Activated T-cell treated with anti-CD3 and anti-CD28 coated beads, Interleukin-2, amount 50 U/mL, for 48 hours (primary cell): ENCODE measurements around the gene LIAS.
"Not testable (repeated sequence)": the region's sequence is repeated elsewhere in the genome, so short reads cannot be mapped to it uniquely, and the experiment has no call there.

Experiments
- DNase-seq, 2 experiments: peaks; one replicate each; pipeline ENCODE4 v3.0.0-alpha.2; 2020

The LIAS gene

GRCh38 chr4:39453738-39454137 lies 5.1 kb upstream of the LIAS start:
- DNase-seq = no peak

GRCh38 chr4:39455486-39455885 lies 3.4 kb upstream of the LIAS start:
- DNase-seq = no peak

DNA sequence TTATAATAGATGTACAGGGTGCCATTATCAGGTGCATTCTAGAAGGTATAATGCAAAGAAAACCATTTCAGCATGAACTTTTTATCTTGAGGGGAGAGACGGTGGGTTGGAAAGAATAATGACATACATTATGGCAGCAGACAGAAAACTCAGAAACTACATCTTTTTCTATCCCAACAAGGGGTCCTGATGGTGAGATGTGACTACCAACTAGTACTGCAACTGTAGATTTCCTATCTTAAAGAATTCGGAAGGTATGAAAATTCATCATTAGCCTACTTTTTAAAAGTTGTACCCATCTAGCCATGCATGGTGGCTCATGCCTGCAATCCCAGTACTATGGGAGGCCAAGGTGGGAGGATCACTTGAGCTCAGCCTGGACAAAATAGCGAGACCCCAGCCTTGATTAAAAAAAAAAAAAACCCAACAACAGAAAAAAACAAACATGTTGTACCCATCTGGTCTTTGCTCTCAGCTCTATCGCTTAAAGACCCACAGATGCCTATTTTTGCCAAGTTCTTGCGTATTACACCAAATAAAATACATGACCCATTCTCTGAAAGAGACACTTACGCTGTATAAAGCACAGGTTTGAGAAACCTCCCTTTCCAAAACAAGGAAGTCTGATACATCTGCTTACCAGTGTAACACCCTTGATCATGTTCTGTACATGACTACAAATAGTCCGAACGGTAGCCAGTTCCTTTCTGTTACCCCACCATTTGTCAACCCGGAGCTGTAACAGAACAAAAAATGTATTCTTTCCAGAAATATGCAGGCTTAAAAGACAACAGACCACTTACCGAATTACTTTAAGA lies 1.7 kb upstream of the LIAS start:
- no peak for DNase-seq

DNA sequence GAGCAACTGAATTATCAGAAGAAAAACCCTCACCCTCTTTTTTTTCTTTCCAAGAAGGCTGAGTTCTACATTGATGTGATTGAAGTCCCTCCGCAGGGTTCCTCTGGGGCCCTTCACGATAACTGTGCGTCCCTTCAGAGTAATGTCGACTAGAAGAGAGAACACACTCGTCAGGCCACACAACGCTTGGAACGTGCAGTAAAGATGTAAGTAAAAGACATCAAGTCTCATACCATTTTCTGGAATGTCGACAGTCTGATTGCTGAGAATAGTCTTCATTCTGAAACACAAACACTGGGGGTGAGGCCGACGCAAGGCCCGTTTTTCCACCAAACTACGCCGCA lies 723 bp upstream of the LIAS start:
- DNase-seq = not testable (repeated sequence)

DNA sequence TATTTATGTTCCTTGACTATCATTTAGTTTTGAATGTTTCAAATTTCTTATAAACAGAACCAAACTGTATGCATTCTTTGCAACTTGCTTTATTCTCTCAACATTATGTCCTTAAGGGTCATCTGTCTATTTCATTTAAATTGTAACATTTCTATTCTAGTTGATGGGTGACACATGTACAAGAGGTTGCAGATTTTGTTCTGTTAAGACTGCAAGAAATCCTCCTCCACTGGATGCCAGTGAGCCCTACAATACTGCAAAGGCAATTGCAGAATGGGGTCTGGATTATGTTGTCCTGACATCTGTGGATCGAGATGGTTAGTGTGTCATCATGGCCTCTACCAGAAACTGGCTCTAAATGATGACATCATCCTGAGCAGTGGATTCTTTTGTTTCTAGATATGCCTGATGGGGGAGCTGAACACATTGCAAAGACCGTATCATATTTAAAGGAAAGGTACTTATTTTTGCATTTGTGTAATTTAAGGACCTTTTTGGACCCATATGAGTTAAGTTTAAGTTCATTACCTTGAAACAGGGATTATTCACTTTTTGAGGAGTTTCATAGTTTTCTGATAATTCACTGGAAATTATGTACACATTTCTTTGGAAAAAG lies 6.1 kb downstream of the LIAS start:
- DNase-seq = no peak

GRCh38 chr4:39466747-39467146 lies 7.9 kb downstream of the LIAS start:
- DNase-seq = no peak

- DNase-seq = no peak
Observed at GRCh38 chr4:39467464-39467863, 8.6 kb downstream of the LIAS start.

DNA sequence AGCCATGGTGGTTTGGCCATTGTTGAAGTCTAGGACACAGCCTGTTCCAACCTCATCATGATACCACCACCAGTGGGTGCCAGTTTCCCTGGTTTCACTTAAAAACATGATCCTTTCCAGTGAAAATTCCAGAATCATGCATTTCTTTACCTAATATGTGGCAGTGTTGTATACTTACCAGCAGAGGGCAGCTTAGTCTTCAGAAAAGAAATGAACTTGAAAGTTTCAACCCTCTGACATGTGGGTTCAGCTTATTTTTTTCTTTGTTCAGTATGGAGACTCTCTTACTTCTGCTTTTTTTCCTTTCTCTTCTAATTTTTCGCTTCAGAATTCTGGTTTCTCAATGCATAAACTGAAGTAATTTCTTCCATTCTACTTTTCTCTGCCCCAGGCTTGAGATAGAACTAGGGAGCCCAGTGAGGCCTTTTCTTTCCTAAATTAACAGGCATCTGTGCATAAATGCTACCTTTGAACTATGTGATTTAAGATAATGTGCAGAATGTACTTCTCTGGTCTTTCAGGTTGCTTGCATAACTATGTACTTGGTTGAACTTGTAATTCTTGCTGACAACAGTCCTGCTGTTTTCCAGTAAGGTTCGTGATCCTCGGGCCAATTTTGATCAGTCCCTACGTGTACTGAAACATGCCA lies 10.7 kb downstream of the LIAS start:
- no peak for DNase-seq

GRCh38 chr4:39470402-39470801 lies 11.5 kb downstream of the LIAS start:
- DNase-seq = no peak

DNA sequence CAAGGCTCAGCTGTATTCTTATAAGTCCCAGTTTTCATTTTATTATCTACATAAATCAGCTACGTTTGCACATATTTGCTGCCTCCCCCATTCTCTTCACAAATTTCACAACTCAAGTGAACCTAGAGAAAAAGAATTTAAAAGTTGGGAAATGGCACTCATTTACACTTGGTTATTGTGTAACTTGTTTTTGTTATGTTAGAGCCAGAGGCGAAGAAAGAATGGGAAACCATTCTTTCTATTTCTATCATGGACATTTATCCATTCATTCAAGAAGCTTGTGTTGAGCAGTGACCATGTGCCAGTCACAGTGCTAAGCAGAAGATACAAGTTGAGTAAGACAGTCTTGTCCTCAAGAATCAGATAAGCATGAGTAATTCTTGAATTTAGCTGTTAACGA lies 13.5 kb downstream of the LIAS start:
- no peak for DNase-seq

DNA sequence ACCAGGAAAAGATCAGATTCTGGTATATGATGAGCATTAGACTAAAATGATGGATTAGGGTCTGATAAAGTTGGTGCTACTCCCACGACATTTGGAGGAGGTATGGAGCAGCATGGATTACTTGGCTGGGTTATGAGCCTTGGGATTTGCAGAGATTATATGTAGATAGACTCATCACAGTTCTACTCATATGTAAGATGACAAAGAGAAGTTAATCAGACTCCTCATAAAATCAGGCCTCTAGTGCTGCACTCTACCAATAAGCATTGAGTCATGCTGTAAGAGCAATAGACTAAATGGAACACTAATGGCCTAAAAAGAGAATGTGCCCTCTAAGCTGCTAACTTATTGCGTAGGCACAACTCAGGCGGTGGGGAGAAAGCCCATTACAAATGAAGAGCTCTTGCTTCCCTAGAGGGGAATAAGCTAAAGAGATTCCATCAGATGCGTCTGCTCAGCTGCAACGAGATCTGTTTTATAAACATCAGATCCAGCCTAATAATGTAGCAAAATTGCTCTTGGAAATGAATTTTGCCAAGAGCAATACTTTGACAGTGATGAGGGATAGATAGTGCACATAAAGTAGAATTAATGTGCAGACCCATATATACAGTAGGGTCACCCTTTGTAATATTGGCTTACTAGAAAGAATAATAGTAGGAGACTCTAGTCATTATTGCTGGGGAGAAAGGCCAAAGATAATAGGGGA lies 17.5 kb downstream of the LIAS start:
- DNase-seq = no peak

DNA sequence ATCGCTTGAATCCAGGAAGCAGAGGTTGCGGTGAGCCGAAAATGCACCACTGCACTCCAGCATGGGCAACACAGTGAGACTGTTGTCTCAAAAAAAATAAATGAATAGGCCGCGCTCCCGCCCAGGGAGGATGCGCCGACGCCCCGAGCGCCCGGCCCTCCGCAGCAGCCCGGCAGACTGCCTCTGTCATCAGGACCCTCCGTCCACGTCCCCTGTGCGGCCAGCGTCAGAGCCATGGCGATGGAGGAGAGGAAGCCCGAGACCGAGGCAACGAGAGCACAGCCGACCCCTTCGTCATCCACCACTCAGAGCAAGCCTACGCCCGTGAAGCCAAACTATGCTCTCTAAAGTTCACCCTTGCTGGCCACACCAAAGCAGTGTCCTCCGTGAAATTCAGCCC lies 21.4 kb downstream of the LIAS start:
- DNase-seq = no peak

- no peak for DNase-seq
Observed at GRCh38 chr4:39480902-39481695, 22.2 kb downstream of the LIAS start.

DNA sequence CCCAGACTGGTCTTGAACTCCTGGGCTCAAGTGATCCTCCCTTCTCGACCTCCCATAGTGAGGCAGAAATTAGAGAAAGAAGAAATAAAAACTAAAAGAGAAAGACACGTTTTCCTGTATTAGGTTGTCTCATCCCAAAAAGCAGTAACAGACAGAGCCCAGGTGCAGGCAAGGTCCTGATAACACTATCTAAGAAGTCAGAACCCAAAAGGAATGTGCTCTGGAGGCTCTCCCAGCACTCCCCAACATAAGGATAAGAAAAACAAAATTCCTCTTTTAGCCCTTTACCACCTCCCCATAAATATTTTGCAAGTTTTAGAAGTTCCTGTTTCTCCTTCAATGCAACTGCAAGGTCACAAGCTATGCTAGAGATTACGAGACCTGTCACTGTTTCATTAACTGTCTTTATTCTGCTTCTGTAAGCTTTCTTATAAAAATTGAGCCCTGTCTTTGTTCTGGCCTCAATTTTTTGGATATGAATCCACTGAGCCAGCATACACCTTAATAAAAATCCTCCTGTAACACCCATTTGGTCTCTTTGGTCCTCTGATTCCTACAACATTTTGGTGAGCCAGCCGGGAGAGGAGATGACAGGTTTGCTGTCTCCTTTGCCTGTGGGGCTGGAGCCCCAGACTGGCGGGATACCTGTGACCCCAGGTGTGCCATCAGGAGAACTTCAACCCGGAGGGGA lies 25.9 kb downstream of the LIAS start:
- no peak for DNase-seq

DNA sequence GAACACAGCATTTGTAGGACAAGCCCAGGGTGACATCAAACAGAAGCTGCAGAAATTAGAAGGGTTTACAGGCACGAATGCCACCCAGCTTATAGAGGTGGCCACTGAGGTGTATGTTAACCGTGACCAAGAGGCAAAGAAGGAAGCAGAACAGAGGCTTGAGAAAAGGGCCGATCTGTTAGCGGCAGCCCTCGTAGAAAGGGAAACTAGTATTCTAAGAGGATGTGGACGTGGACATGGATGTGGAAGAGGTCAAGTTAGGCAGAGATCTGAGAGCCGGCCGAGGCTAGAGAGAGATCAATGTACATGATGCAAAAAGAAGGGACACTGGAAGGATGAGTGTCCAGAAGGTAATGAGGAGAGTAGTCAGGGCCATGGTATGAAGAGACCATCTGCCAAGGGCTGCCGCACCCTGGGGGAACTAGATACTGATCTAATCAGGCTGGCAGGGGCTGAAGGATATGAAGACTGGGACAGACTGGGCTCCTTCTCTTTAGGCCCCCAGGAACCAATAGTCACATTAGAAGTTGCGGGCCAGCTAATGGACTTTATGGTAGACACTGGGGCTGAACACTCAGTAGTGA lies 27.5 kb downstream of the LIAS start:
- no peak for DNase-seq

GRCh38 chr4:39490322-39490721 lies 31.5 kb downstream of the LIAS start:
- DNase-seq = no peak

DNA sequence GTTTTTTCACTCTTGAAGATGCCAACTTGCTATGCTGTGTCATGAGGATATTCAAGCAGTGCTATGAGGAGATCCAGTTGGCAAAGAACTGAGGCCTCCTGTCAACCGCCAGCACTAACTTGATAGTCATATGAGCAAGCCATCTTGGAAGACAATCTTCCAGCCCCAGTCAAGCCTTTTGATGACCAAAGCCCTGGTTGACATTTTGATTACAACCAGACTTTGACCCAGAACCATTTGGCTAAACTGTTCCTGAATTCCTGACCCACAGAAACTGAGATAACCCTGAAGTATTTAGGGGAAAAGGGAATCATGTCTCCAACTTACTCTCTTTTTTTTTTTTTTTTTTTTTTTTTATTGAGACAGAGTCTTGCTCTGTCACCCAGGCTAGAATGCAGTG lies 35.5 kb downstream of the LIAS start:
- DNase-seq = no peak

DNA sequence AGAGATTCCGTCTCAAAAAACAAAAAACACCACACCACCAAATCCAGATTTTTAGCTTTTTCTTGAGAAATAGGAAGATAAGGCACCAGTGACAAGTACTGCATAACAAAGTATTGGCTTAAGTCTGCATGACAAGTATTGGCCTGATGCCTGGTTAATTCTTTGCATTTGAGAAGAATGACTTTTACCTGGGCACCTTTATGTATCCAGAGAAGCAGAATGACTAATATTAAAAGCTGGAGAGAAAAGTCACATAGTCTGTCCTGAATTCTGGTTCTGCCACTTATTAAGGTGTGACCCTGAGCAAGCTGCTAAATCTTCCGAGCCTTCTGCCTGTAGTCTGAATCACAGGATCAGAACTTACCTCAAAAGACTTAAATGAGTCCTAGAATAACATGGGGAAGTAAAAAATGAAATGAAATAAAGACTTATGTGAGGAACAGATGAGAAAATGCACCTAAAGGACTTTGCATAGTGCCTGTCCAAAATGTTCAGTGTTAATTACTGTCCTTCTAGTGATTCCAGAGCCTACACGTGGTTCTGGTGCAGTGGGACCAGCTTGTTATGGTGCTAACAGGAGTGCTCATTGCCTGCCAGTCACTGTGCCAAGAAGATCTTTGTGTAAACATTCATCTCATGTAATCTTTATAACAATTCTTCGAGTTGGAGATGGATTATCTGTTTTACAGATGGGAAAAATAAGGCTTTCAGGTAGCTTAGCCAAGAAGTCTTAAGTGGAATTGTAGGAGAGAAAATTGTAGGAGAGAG lies 36.8 kb downstream of the LIAS start:
- DNase-seq = no peak

DNA sequence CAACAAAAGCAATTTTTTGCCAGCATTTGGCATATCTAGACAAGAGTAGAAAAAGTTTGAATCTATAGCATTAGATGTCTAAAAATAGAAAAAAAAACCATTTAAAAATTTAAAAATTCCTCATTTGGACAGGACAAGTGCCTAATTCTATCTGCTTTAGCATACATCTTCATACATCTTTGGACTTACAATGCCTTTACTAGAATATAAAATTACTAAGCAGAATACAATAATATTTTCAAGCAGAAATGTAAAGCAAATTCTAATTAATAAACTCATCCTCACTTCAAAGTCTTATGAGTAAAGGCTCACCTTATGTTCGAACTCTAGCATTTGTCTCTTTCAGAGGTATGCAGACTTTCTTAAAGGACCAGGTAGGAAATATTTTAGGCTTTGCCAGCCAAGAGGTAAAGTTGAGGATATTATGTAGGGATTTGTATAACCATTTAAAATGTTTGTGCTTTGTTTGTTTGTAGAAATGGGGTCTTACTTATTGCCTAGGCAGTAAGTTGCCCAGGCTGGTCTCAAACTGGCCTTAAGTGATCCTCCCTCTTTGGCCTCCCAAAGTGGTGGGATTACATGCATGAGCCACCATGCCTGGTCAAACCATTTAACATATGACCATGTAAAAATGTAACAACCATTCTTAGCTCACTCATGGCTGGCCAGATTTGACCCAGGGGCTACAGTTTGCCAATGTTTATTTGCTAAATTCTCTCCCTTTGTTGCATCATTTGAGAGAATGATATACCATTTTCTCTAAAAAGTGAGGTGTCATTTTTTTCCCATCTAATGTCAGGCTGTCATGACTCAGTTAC lies 39.3 kb downstream of the LIAS start:
- DNase-seq = no peak

GRCh38 chr4:39498727-39499020 lies 39.8 kb downstream of the LIAS start:
- no peak for DNase-seq
